Parathyroid adenoma (tissue), 2 donors: Measurements from ENCODE around the gene UBE2E1.

Experiments used
- H2AFZ ChIP-seq: fragments of 300-600 bp; sonication (generic); one replicate; pipeline ENCODE4 v1.7.0; 2017; ENCODE audit warnings: antibody characterized with exemption, mild to moderate bottlenecking
- H3K27ac ChIP-seq: fragments of 300-600 bp; sonication (generic); one replicate; pipeline ENCODE4 v1.7.0; 2017
- H3K27me3 ChIP-seq: fragments of 300-600 bp; sonication (generic); one replicate; pipeline ENCODE4 v1.7.0; 2017; ENCODE audit warnings: low read length; ENCODE audit not compliant: control insufficient read depth, insufficient read depth
- H3K36me3 ChIP-seq: fragments of 300-600 bp; sonication (generic); one replicate; pipeline ENCODE4 v1.7.0; 2017; ENCODE audit warnings: low read length; ENCODE audit not compliant: control insufficient read depth, insufficient read depth
- H3K4me1 ChIP-seq: fragments of 300-600 bp; sonication (generic); one replicate; pipeline ENCODE4 v1.7.0; 2017; ENCODE audit warnings: control low read depth
- H3K4me2 ChIP-seq: fragments of 300-600 bp; sonication (generic); one replicate; pipeline ENCODE4 v1.7.0; 2017; ENCODE audit warnings: low read length
- H3K4me3 ChIP-seq: fragments of 300-600 bp; sonication (generic); one replicate; pipeline ENCODE4 v1.7.0; 2017; ENCODE audit warnings: low read depth, low read length
- H3K79me2 ChIP-seq: fragments of 300-600 bp; sonication (generic); one replicate; pipeline ENCODE4 v1.7.0; 2017; ENCODE audit warnings: control low read depth
- H3K9ac ChIP-seq: fragments of 300-600 bp; sonication (generic); one replicate; pipeline ENCODE4 v1.7.0; 2017; ENCODE audit warnings: mild to moderate bottlenecking
- H3K9me3 ChIP-seq: fragments of 300-600 bp; sonication (generic); one replicate; pipeline ENCODE4 v1.7.0; 2017; ENCODE audit warnings: low read length; ENCODE audit not compliant: control insufficient read depth
- CTCF ChIP-seq: fragments of 300-600 bp; sonication (generic); IDR thresholded peaks from one replicate; pipeline ENCODE4 v1.7.0; 2017; ENCODE audit warnings: antibody characterized with exemption, mild to moderate bottlenecking
- donor health status: primary hyperparathyroidism.

Gene UBE2E1

GRCh38 chr3:23821858-23822257 is 16.1 kb downstream of the UBE2E1 start:
- Histone ChIP-seq H3K27ac (no peak overlapping the region), H2AFZ (no peak overlapping the region), H3K9ac (no peak overlapping the region), H3K4me2 (no peak overlapping the region), H3K9me3 (no peaks in the 10 kb centered on the region), H3K79me2 (peaks cover 20% of the 10 kb centered on the region), H3K27me3 (no peaks in the 10 kb centered on the region), H3K4me1 (peaks cover 5% of the 10 kb centered on the region), H3K4me3 (no peak overlapping the region), H3K36me3 (no peaks in the 10 kb centered on the region)
- TF ChIP-seq CTCF = no peak

- Histone ChIP-seq H3K4me1 (peaks cover 5% of the 10 kb centered on the region), H3K9me3 (no peaks in the 10 kb centered on the region), H3K9ac (no peak overlapping the region), H3K27me3 (no peaks in the 10 kb centered on the region), H3K4me2 (no peak overlapping the region), H3K4me3 (no peak overlapping the region), H3K27ac (no peak overlapping the region), H3K36me3 (no peaks in the 10 kb centered on the region), H2AFZ (no peak overlapping the region), H3K79me2 (peaks cover 15% of the 10 kb centered on the region)
- no peak for TF ChIP-seq CTCF
Observed at GRCh38 chr3:23822559-23822958, 16.8 kb downstream of the UBE2E1 start.

- H3K27me3 ChIP-seq = no peaks in the 10 kb centered on the region
- no peak overlapping the region for H3K27ac ChIP-seq
- no peak overlapping the region for H3K4me3 ChIP-seq
- H3K4me2 ChIP-seq = no peak overlapping the region
- H3K79me2 ChIP-seq = peaks cover 5% of the 10 kb centered on the region
- no peak overlapping the region for H3K9ac ChIP-seq
- no peak for TF ChIP-seq CTCF
- no peak overlapping the region for H2AFZ ChIP-seq
- no peaks in the 10 kb centered on the region for H3K9me3 ChIP-seq
- H3K36me3 ChIP-seq = no peaks in the 10 kb centered on the region
- H3K4me1 ChIP-seq = peaks cover 5% of the 10 kb centered on the region
Observed at GRCh38 chr3:23823620-23824019, 17.9 kb downstream of the UBE2E1 start.

GRCh38 chr3:23824699-23825444 is 19.1 kb downstream of the UBE2E1 start:
- Histone ChIP-seq H3K4me1 (peaks cover 5% of the 10 kb centered on the region), H3K9ac (no peak overlapping the region), H3K79me2 (peaks cover 4% of the 10 kb centered on the region), H3K9me3 (no peaks in the 10 kb centered on the region), H2AFZ (no peak overlapping the region), H3K27ac (no peak overlapping the region), H3K27me3 (no peaks in the 10 kb centered on the region), H3K4me3 (no peak overlapping the region), H3K36me3 (no peaks in the 10 kb centered on the region), H3K4me2 (no peak overlapping the region)
- TF ChIP-seq CTCF = no peak

- Histone ChIP-seq H2AFZ (no peak overlapping the region), H3K79me2 (peaks cover 4% of the 10 kb centered on the region), H3K36me3 (no peaks in the 10 kb centered on the region), H3K4me2 (no peak overlapping the region), H3K4me3 (no peak overlapping the region), H3K27ac (no peak overlapping the region), H3K4me1 (peaks cover 5% of the 10 kb centered on the region), H3K9me3 (no peaks in the 10 kb centered on the region), H3K9ac (no peak overlapping the region), H3K27me3 (no peaks in the 10 kb centered on the region)
- TF ChIP-seq CTCF = no peak
Observed at GRCh38 chr3:23825802-23826201, 20.0 kb downstream of the UBE2E1 start.
